Inflammatory macrophage treated with lipopolysaccharide for 4 hours (primary cell): ENCODE measurements around the gene DDC.
A peak's percentile ranks its signal among the peaks of the same experiment; 100 is the strongest.
"Not testable (repeated sequence)": the region's sequence is repeated elsewhere in the genome, so short reads cannot be mapped to it uniquely, and the experiment has no call there.

Experiments
- DNase-seq: peaks from one replicate; pipeline ENCODE4 v3.0.0-alpha.2; 2020

Gene DDC

DNA sequence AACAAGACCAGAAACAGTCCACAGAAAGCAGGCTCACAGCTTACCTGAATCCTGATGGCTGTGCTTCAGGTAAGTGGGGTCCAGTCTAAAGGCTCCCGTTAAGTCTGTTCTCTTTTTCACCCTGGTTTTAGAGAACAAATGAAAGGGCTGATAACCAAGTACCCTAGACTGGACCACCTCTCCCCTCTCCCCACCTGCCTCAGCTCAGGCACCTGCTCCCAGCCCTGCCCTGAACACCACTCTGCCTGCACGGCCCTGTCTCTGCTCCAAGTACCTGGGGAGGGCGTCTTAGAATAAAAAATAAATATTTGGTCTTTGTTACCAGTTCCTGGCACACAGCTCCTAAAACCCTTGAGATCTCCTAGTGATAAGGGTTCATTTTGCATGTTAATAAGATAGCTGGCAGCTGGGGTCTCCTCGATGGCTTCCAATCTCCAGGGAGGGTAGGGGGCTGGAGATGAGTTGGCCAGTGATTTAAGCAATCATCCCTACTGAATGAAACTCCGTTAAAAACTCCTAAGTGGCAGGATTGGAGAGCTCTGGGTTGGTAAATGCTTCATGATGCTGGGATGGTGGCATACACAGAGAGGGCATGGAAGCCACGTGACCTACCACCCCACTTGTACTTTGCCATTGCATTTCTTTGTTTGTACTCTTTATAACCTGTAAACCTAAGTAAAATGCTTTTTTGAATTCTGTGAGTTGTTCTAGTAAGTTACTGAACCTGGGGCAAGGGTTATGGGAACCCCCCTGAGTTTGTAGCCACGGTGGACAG, 85.3 kb downstream of the DDC start:
- DNase-seq: no peak

DNA sequence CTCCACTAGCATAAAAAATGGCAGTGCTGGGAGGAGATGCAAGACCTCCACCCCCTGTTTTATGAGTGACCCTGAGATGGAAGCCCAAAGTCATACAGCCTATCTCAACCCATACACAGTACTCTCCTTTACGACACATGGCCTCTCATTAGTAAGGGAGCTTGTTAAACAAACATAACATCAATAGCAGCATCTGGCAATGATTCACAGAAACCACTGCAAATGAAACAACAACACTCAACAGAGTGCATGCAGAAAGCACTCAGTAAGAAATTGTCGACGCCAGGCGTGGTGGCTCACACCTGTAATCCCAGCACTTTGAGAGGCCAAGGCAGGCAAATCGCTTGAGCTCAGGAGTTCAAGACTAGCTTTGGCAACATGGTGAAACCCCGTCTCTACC, 87.6 kb downstream of the DDC start:
- DNase-seq: no peak

GRCh38 chr7:50476953-50477625, 88.1 kb downstream of the DDC start:
- no peak for DNase-seq

- DNase-seq: no peak
Measured at GRCh38 chr7:50475340-50475739, 89.9 kb downstream of the DDC start.

GRCh38 chr7:50474382-50475160, 90.6 kb downstream of the DDC start:
- no peak for DNase-seq

DNA sequence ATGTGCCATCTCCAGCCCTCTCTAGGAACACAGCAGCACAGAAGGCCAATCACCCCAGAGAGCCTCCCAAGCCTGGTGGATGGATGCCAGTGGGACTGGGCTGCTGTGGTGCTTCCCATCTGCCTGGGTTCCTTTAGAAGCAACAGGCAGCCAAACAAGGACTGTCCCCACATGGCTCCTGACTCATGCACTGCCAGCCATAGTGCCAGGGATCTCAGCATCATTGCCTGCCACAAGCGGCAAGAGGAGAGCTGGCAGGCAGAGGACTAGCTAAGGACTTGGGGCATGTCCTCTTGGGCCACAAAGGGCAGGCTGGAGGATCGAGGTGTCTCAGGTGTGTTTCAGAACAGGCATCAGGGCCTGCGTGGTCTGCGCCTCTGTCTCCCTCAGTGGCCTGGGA, 91.7 kb downstream of the DDC start:
- no peak for DNase-seq

GRCh38 chr7:50472427-50472826, 92.8 kb downstream of the DDC start:
- no peak for DNase-seq

DNA sequence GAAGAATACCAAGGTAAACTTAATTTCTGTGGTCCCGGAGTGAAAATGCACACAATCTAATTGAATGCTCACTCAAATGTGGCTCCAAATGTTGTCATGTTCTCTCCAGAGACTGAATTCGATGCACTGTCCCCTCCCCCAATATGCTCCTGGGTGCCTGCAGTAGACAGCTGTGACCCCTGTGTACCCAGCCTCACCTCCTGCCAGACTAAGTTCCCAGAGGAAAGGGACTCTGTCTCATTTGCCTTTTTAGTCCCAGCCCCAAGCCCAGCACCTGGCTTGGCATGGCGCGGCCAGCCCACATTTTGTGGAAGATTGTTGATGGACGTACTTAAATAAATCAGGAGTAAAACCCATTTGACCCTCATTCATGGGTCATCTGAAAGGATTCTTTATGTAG, 93.2 kb downstream of the DDC start:
- DNase-seq: no peak

DNA sequence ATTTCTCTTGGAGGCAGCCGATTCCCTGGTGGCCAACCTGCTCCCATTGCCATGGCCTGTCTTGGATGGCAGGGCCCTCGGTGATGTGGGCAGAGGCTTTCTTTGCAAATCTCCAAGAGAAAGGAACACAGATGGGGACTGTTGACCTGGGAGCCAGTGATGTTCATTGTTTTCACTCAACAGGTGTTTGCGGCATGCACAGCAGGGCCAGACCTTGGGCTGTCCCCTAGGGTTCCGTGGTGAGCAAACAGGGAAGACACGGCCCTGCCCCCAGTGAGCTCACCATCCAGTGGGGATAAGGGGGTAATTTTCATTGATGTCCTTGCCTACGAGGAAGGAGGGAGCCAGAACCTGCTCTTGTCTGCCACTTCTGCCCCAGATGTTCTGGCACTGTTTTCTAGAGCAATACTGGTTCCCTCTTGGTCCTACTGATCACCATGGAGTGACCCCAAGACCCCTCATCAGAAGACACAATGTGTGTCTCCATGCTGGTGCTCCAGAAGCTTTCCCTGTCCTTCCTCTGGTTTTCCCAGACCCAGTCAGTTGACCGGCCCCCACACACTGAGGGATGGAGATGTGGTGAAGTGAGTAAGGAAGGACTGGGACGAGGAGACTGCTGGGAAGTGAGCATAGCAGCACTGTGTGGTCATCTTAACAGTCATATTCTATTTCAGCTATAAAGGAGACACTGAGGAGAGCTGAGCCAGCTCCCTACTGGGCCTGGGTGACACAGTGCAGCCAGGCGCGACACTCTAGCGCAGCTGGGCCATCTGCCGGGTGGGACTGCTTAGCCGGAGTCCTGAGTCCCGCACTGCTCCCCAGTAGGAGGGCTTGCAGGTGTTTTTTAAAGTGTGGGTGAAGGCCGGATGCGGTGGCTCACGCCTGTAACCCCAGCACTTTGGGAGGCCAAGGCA, 94.7 kb downstream of the DDC start:
- no peak for DNase-seq

DNA sequence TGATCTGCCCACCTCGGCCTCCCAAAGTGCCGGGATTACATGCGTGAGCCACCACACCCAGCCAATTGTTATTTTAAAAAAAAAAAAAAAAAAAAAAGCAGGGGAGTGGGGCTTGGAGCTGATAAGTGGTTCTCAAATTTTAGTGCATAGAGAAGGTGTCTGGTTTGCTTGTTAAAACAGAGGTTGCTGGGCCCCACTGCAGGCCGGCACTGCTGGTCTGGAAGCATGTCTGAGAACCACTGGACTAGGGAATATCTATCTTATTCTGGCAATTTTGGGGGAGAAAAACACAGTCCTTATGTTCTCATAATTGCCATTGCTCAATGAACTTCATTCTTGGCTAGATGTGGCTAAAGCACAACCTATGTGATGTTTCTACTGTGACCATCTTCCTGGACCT, 96.0 kb downstream of the DDC start:
- DNase-seq: no peak

DNA sequence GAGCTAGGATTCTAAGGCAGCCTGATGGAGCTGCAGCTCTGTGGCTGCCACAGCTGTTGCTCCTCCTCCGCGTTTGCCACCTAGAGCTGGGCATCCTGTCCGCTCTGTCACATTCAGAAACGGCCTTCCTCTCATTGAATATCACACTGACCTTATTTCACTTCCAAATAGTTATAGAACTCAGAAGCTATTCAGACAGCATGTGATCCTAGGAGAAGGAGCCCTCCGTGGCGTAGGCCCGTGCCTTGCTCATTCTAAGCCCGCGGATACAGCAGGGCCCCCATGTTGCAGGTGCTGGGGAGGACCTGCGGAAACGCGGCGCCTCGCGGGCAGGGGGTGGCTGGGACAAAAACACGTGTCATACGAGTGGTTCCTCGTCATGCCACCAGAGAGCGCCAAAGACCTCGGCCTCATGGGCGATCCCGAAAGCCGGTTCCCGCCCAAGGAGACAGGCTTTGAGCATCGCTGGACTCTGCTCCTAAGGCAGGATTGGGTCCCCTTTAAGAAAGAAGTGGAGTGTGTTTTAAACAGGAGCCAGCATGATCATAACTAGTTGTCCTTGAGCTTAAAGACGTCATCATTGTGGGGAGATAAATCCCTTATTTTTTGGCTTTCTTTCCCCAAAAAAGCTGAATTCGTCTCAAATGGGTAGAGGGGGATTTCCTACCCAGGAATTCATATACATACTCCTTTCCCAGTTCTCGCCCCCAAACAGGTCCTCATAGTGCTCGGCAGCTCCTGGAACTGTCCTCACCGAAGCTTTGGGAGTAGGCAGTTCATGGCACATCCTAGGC, 97.2 kb downstream of the DDC start:
- DNase-seq: peak; percentile 60

DNA sequence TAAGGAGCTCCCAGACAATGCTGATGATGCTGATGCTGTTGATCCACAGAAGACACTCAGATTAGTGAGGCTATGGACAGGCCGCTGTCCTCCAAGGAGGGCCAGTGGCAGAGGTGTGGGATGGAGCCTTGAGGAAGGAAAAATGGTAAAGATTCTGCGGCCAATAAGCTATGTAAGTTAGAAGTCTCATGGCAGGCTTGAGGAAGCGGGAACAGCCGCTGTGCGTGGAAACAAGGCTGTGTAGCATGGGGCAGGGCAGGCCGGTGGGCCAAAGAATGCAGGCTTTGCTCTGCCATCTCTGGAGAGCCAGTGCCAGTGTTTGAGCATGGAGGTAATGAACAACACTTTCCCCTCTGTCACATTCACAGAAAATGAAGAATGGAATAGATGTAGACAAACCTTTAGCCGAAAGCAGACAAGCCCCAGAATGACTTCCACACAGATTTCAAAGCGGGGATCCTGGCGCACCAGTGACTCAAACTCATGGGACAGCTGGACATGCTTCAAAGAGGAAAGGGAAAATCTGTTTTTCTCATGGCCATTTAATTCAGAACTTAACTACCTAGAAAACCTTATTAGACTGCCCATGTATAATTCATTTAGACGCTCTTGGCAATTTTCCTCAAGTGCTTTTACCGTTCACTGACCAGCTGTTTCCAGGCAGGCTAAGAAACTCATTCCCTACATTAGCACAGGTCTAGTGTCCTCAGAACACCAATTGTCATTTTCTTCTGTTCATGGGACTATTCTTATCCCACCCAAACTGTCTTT, 98.2 kb downstream of the DDC start:
- no peak for DNase-seq

DNA sequence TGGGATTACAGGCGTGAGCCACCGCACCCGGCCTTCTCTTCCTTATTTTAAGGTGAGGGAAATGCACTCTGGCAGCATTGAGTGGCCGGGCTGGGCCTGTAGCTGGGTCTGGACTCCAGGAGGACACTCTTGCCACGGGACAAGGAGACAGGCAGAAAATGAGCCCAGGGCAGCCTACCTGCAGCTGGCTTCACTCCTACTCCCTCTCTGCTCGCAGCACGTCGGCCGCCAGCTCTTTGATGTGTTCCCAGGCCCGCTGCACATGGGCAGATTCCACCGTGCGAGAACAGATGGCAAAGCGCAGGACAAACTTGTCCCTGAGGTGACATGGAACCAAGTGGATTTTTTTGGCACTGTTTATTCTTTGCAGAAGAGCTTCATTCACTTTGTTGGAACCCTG, 102.2 kb downstream of the DDC start:
- no peak for DNase-seq

DNA sequence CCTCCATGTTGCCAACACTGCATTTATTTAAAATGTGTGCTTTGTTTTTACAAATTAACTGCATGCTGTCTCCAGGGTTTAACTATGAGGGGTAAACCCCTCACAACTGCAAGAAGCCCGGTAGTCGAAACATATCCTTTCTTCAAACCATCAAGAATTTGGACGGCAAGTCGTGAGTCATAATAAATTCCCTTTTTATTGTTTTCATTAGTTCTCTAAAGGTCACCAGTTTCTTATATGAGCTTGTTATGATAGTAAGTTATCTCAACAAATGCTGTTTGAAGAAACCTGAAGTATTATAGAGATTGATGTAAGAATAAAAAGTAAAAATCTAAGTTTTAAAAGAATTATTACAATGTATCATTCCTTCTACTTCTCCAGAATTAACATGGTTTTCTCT, 102.8 kb downstream of the DDC start:
- DNase-seq: no peak

GRCh38 chr7:50461695-50462094, 103.5 kb downstream of the DDC start:
- DNase-seq: no peak

DNA sequence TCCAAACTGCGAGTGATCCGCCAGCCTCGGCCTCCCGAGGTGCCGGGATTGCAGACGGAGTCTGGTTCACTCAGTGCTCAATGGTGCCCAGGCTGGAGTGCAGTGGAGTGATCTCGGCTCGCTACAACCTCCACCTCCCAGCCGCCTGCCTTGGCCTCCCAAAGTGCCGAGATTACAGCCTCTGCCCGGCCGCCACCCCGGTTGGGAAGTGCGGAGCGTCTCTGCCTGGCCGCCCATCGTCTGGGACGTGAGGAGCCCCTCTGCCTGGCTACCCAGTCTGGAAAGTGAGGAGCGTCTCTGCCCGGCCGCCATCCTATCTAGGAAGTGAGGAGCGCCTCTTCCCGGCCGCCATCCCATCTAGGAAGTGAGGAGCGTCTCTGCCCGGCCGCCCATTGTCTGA, 106.0 kb downstream of the DDC start:
- not testable (repeated sequence) for DNase-seq

DNA sequence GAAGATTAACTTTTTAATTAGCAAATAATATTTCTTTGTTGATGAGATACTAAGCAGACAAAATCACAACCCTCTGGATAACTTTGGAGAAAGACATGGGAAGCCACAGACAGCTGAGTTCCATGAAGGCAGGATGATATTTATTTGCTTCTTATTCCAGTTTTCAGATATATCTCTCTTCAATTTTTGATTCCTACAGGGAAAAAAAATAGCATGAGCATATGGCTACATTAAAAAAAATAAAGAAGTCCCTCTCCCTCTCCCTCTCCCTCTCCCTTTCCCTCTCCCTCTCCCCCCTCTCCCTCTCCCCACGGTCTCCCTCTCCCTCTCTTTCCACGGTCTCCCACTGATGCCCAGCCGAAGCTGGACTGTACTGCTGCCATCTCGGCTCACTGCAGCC, 106.6 kb downstream of the DDC start:
- DNase-seq: not testable (repeated sequence)

GRCh38 chr7:50456371-50457123, 108.7 kb downstream of the DDC start:
- DNase-seq: no peak

DNA sequence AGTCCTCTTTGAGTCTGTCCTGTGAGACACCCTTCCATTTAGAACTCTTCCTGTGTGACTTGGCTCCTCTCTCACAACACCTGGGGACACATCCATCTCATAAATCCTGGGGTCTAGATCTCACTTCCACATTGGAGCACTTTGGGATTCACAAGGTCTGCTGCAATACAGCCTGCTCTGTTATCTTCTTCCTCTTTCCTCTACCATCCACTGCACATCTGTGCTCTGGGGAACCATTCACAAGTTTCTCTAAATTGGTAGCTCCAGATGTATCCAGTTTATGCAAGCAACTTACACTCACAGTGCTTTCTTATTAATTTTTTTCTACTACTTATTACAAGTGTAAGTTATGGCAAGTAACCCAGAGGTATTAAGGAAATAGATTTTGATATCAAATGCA, 109.5 kb downstream of the DDC start:
- no peak for DNase-seq

- no peak for DNase-seq
Measured at GRCh38 chr7:50454968-50455367, 110.2 kb downstream of the DDC start.
